HUES64 (cell line): ENCODE measurements around the gene EPHB4.

Experiments
- H3K27ac ChIP-seq: 2 replicates; pipeline ENCODE4 v1.7.0; 2013; ENCODE audit warnings: low read depth, low read length, inconsistent platforms
- H3K27me3 ChIP-seq: 2 replicates; pipeline ENCODE4 v1.6.1; 2013; ENCODE audit warnings: mild to moderate bottlenecking, low read length; ENCODE audit not compliant: insufficient read depth
- H3K36me3 ChIP-seq: 2 replicates; pipeline ENCODE4 v1.6.1; 2013; ENCODE audit warnings: mild to moderate bottlenecking, low read length; ENCODE audit not compliant: insufficient read depth
- H3K4me1 ChIP-seq: 2 replicates; pipeline ENCODE4 v1.6.1; 2013; ENCODE audit warnings: mild to moderate bottlenecking, low read length, moderate library complexity; ENCODE audit not compliant: insufficient read depth
- H3K4me3 ChIP-seq: 2 replicates; pipeline ENCODE4 v1.5.1; 2013; ENCODE audit warnings: mild to moderate bottlenecking, low read length, moderate library complexity
- H3K9ac ChIP-seq: 2 replicates; pipeline ENCODE4 v1.6.1; 2013; ENCODE audit warnings: mild to moderate bottlenecking, low read depth, low read length
- H3K9me3 ChIP-seq: 2 replicates; pipeline ENCODE4 v1.6.1; 2013; ENCODE audit warnings: low read depth, low read length; ENCODE audit not compliant: insufficient read depth
- WGBS: fragments of 150-250, 120-280 bp; methylation state at CpG from one replicate; pipeline ENCODE4 v1.1.7; 2013; ENCODE audit warnings: missing lambda C conversion rate; 5-methylcytosine and 5-hydroxymethylcytosine counted together

The EPHB4 gene

GRCh38 chr7:100826514-100827329, 601 bp downstream of the EPHB4 start:
- Histone ChIP-seq H3K27me3 (no peaks in the 10 kb centered on the region), H3K4me1 (peaks cover 3% of the 10 kb centered on the region; the same call in 1 of the 2 replicates), H3K9ac (peak overlapping the region; percentile 81), H3K9me3 (no peaks in the 10 kb centered on the region), H3K4me3 (peak overlapping the region; percentile 81), H3K27ac (peak overlapping the region; percentile 74; the same call in 1 of the 2 replicates), H3K36me3 (peaks cover 27% of the 10 kb centered on the region)
- WGBS: under 1% methylated on average over 63 of the region's 71 CpGs

- WGBS: 8% methylated on average over 14 of the region's 17 CpGs
- Histone ChIP-seq H3K9me3 (no peaks in the 10 kb centered on the region), H3K4me1 (peaks cover 3% of the 10 kb centered on the region; the same call in 1 of the 2 replicates), H3K9ac (peak overlapping the region; percentile 81), H3K36me3 (peaks cover 34% of the 10 kb centered on the region), H3K27ac (no peak overlapping the region), H3K4me3 (peak overlapping the region; percentile 81), H3K27me3 (no peaks in the 10 kb centered on the region)
These were observed 1.4 kb downstream of the EPHB4 start for GRCh38 chr7:100825751-100826513.

GRCh38 chr7:100825215-100825671, 2.1 kb downstream of the EPHB4 start:
- Histone ChIP-seq H3K9ac (peak overlapping the region; percentile 81; the same call in 1 of the 2 replicates), H3K4me1 (peaks cover 3% of the 10 kb centered on the region; the same call in 1 of the 2 replicates), H3K4me3 (peak overlapping the region; percentile 81), H3K27me3 (no peaks in the 10 kb centered on the region), H3K36me3 (peaks cover 41% of the 10 kb centered on the region), H3K27ac (no peak overlapping the region), H3K9me3 (no peaks in the 10 kb centered on the region)
- WGBS: 26% methylated on average over 16 of the region's 16 CpGs

GRCh38 chr7:100824499-100825214, 2.7 kb downstream of the EPHB4 start:
- H3K4me1 ChIP-seq: peaks cover 3% of the 10 kb centered on the region; the same call in 1 of the 2 replicates
- H3K9me3 ChIP-seq: no peaks in the 10 kb centered on the region
- H3K4me3 ChIP-seq: peak overlapping the region; percentile 81
- H3K27me3 ChIP-seq: no peaks in the 10 kb centered on the region
- WGBS: 75% methylated on average over 18 of the region's 18 CpGs
- H3K36me3 ChIP-seq: peaks cover 47% of the 10 kb centered on the region
- H3K27ac ChIP-seq: no peak overlapping the region
- peak overlapping the region; percentile 81 for H3K9ac ChIP-seq

GRCh38 chr7:100823534-100823933, 3.8 kb downstream of the EPHB4 start:
- Histone ChIP-seq H3K27me3 (no peaks in the 10 kb centered on the region), H3K27ac (no peak overlapping the region), H3K4me3 (no peak overlapping the region), H3K9me3 (no peaks in the 10 kb centered on the region), H3K4me1 (peaks cover 3% of the 10 kb centered on the region; the same call in 1 of the 2 replicates), H3K36me3 (peaks cover 58% of the 10 kb centered on the region), H3K9ac (no peak overlapping the region)
- WGBS: 96% methylated on average over 31 of the region's 31 CpGs

- Histone ChIP-seq H3K4me3 (no peak overlapping the region), H3K9me3 (no peaks in the 10 kb centered on the region), H3K27me3 (no peaks in the 10 kb centered on the region), H3K9ac (no peak overlapping the region), H3K36me3 (peaks cover 62% of the 10 kb centered on the region), H3K4me1 (peaks cover 3% of the 10 kb centered on the region; the same call in 1 of the 2 replicates), H3K27ac (no peak overlapping the region)
- 88% methylated on average over 7 of the region's 7 CpGs for WGBS
These were observed 4.2 kb downstream of the EPHB4 start for GRCh38 chr7:100823140-100823525.

GRCh38 chr7:100822236-100823139, 4.8 kb downstream of the EPHB4 start:
- Histone ChIP-seq H3K4me1 (peaks cover 3% of the 10 kb centered on the region; the same call in 1 of the 2 replicates), H3K27ac (no peak overlapping the region), H3K4me3 (no peak overlapping the region), H3K9ac (no peak overlapping the region), H3K27me3 (no peaks in the 10 kb centered on the region), H3K9me3 (no peaks in the 10 kb centered on the region), H3K36me3 (peaks cover 67% of the 10 kb centered on the region)
- WGBS: 96% methylated on average over 41 of the region's 43 CpGs

- Histone ChIP-seq H3K27me3 (no peaks in the 10 kb centered on the region), H3K9me3 (no peaks in the 10 kb centered on the region), H3K4me3 (no peak overlapping the region), H3K36me3 (peaks cover 95% of the 10 kb centered on the region), H3K27ac (no peak overlapping the region), H3K9ac (no peak overlapping the region), H3K4me1 (no peaks in the 10 kb centered on the region)
- 96% methylated on average over 23 of the region's 23 CpGs for WGBS
These were observed 7.7 kb downstream of the EPHB4 start for GRCh38 chr7:100819586-100819985.

- no peak overlapping the region for H3K27ac ChIP-seq
- peaks cover 97% of the 10 kb centered on the region for H3K36me3 ChIP-seq
- no peak overlapping the region for H3K4me3 ChIP-seq
- H3K27me3 ChIP-seq: no peaks in the 10 kb centered on the region
- H3K4me1 ChIP-seq: no peaks in the 10 kb centered on the region
- H3K9me3 ChIP-seq: no peaks in the 10 kb centered on the region
- no peak overlapping the region for H3K9ac ChIP-seq
- 89% methylated on average over 6 of the region's 6 CpGs for WGBS
These were observed 8.5 kb downstream of the EPHB4 start for GRCh38 chr7:100818825-100819224.

- no peak overlapping the region for H3K27ac ChIP-seq
- H3K4me3 ChIP-seq: no peak overlapping the region
- H3K9me3 ChIP-seq: no peaks in the 10 kb centered on the region
- H3K36me3 ChIP-seq: peaks cover 97% of the 10 kb centered on the region
- no peak overlapping the region for H3K9ac ChIP-seq
- 93% methylated on average over 9 of the region's 9 CpGs for WGBS
- no peaks in the 10 kb centered on the region for H3K27me3 ChIP-seq
- no peaks in the 10 kb centered on the region for H3K4me1 ChIP-seq
These were observed 9.0 kb downstream of the EPHB4 start for GRCh38 chr7:100818366-100818765.
